Measurements from ENCODE around the gene HES1.

- TF ChIP-seq, protein P1, sequence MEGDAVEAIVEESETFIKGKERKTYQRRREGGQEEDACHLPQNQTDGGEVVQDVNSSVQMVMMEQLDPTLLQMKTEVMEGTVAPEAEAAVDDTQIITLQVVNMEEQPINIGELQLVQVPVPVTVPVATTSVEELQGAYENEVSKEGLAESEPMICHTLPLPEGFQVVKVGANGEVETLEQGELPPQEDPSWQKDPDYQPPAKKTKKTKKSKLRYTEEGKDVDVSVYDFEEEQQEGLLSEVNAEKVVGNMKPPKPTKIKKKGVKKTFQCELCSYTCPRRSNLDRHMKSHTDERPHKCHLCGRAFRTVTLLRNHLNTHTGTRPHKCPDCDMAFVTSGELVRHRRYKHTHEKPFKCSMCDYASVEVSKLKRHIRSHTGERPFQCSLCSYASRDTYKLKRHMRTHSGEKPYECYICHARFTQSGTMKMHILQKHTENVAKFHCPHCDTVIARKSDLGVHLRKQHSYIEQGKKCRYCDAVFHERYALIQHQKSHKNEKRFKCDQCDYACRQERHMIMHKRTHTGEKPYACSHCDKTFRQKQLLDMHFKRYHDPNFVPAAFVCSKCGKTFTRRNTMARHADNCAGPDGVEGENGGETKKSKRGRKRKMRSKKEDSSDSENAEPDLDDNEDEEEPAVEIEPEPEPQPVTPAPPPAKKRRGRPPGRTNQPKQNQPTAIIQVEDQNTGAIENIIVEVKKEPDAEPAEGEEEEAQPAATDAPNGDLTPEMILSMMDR (IDR thresholded peaks at IDR 0.05): no peak
- TF ChIP-seq POLR2A (IDR thresholded peaks at IDR 0.05) (no peak), POLR2AphosphoS5 (IDR thresholded peaks at IDR 0.05) (no peak), EP300 (IDR thresholded peaks at IDR 0.05) (no peak)
Measured at GRCh38 chr3:194129581-194130133, 6.3 kb upstream of the HES1 start.
